HK-2 (cell line): ENCODE data around the gene PLA2G3.
"Not testable (repeated sequence)": the region's sequence is repeated elsewhere in the genome, so short reads cannot be mapped to it uniquely, and the experiment has no call there.

Experiments
- DNase-seq: peaks from one replicate; pipeline ENCODE4 v3.0.0-alpha.2; 2018; ENCODE audit not compliant: unreplicated experiment

Gene PLA2G3

DNA sequence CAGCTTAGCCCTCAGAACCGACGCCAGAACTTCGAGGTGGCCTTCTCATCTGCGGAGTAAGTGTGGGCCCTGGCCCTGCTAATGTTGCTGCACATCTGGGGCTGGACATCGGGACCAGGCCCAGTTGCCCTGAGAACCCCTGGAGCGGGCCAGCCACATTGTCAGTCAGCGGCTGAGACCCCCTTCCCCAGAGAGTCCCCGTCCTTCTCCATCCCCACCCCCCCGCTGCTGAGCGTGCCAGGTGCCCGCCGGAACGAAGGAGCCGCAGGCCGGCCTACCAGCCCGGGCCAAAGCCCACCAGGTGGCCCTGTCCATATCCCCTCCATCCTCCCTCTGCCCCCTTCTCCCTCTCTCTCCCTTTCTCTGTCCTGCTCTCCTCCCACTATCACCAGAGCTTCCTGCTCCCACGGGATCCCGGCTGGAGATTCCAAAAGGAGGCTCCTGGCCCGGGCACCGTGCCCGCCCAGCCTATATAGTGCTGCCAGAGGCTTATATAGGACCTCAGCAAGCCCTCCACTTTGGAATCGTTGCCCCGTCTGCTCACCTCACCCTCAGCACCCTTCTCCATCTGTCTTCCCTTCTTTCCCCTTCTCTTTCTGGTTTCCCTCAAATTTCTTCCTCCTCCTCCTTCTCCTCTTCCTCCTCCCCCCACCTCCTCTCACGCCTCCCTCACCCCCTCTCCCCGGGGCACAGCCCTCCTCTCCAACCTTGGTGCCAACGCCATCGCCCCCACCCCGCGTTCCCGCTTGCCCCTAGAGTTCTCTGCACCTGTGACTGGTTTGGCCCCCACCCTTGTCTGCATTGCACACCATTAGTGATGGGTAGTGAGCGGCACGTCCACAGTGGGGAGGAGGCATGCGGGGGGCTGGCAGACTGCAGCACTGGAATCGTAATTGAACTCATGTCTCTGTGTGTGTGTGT, 40.2 kb downstream of the PLA2G3 start:
- no peak for DNase-seq

DNA sequence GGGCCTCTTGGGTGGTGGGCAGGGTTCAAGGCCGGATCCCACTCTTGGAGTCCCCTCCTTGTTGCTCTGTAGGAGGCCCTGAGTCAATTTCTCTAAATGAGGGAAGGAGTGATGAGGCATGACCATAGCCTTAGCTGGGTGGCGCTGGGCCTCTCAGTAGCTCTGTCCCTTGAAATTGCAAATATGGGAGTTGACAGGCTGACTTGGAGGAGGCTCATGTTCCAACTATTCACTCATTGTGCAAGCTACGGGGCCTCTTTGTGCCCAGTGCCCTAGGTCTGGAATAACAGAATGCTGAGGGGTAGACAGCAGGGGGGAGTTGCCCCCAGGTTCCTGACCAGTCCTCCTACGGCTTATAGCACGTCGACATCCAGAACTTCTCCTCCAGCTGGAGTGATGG, 40.9 kb downstream of the PLA2G3 start:
- no peak for DNase-seq

GRCh38 chr22:31098632-31099110, 41.6 kb downstream of the PLA2G3 start:
- DNase-seq: no peak

GRCh38 chr22:31097941-31098631, 42.2 kb downstream of the PLA2G3 start:
- DNase-seq: no peak

- not testable (repeated sequence) for DNase-seq
Observed at GRCh38 chr22:31097539-31097938, 42.8 kb downstream of the PLA2G3 start.

DNA sequence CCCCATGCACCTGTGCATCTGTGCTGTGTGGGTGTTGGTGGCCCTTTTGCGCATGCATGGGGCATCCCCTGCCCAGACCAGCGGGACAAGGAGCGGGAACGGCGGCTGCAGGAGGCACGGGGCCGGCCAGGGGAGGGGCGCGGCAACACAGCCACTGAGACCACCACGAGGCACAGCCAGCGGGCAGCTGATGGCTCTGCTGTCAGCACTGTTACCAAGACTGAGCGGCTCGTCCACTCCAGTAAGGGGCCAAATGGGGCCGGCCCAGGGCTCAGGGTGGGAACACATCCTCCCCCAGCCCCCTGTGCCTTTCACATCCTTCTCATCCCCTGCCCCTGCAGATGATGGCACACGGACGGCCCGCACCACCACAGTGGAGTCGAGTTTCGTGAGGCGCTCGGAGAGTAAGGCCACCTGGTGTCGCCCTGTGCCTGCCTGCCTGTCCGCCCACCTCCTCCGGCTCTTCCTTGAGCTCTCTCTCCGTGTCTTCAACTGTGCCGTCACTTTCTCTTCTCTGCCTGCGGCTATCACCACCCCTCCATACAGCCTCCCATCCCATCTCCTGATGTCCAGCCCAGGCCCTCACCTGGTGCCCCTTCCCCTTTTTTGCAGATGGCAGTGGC, 43.5 kb downstream of the PLA2G3 start:
- no peak for DNase-seq

GRCh38 chr22:31095637-31096249, 44.6 kb downstream of the PLA2G3 start:
- no peak for DNase-seq

GRCh38 chr22:31094741-31095140, 45.6 kb downstream of the PLA2G3 start:
- no peak for DNase-seq

DNA sequence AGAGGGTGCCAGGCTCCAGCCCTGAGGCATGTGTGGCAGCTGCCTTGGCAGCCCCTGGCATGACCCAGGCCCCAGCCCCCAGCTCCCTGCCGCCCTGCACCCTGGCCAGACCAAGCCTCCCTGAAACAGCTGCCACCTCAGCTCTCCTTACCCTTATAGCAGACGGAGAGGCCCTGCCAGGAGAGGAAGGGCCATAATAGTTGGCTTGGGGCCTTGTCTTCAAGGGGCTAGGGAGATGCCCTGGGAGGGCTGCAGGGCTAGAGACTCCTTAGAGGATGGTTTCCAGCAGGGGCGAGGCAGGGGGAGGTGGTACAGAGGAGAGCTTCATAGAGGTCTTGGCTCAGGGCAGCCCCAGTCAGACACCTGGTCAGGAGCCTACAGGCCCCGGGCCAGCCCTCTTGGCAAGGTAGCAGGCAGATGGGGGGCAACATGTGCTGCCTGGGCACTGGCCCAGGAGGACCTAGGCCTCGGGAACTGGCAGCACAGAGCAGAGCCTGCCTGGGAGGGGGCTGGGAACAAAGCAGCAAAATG, 46.2 kb downstream of the PLA2G3 start:
- DNase-seq: no peak

DNA sequence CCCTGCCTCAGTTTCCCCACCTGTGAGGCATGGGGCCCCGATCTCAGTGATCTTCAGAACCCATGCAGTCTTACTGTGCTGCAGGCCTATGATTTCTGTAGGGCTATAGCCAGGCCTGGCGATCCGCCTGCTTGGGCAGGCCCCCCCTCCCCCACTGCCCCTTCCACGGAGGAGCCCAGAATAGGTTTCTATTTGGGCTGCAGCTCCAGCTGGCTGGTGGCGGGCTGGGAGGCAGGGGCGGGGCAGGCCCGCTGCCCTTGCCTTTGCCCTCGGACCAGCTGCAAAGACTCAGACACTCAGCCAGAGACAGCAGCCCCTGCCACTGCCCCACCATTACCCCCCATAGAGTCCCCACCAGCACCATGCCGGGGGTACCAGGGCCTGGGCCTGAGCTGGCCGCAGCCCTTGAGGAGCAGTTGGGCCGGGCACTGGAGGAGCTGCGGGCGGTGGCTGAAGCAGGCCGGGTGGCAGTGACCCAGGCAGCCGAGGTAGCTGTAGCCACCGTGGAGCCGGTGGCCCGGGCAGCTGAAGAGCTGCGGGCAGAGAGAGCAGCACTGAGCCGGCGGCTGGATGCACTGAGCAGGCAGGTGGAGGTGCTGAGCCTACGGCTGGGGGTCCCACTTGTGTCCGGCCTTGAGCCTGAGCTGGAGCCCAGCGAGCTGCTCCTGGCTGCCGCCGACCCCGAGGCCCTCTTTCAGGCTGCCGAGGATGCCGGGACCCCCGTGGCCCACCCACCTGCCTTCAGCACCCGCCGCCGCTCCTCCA, 47.0 kb downstream of the PLA2G3 start:
- DNase-seq: no peak

GRCh38 chr22:31092161-31092560, 48.1 kb downstream of the PLA2G3 start:
- DNase-seq: no peak

DNA sequence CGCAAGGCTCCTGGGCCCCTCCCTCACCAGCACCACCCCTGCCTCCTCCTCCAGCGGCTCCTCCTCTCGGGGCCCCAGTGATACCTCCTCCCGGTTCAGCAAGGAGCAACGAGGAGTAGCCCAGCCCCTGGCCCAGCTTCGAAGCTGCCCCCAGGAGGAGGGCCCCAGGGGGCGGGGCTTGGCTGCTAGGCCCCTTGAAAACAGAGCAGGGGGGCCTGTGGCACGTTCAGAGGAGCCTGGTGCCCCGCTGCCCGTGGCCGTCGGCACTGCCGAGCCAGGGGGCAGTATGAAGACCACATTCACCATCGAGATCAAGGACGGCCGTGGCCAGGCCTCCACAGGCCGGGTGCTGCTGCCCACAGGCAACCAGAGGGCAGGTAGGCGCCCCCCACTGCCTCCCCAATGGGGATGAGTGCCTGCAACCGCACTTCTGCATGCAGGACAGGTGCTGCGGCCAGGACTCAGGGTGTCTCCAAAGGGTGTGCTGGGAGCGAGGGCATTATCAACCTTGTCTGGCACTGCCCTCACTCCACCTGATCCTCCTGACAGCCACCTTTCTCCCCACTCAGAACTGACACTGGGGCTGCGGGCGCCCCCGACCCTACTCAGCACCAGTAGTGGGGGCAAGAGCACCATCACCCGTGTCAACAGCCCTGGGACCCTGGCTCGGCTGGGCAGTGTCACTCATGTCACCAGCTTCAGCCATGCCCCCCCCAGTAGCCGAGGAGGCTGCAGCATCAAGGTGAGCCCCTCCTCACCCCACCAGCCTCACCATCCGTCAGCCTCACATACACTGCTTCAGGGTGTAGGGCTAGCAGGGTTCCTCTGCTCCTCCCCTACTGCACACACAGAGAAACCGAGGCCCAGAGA, 49.0 kb downstream of the PLA2G3 start:
- DNase-seq: no peak

DNA sequence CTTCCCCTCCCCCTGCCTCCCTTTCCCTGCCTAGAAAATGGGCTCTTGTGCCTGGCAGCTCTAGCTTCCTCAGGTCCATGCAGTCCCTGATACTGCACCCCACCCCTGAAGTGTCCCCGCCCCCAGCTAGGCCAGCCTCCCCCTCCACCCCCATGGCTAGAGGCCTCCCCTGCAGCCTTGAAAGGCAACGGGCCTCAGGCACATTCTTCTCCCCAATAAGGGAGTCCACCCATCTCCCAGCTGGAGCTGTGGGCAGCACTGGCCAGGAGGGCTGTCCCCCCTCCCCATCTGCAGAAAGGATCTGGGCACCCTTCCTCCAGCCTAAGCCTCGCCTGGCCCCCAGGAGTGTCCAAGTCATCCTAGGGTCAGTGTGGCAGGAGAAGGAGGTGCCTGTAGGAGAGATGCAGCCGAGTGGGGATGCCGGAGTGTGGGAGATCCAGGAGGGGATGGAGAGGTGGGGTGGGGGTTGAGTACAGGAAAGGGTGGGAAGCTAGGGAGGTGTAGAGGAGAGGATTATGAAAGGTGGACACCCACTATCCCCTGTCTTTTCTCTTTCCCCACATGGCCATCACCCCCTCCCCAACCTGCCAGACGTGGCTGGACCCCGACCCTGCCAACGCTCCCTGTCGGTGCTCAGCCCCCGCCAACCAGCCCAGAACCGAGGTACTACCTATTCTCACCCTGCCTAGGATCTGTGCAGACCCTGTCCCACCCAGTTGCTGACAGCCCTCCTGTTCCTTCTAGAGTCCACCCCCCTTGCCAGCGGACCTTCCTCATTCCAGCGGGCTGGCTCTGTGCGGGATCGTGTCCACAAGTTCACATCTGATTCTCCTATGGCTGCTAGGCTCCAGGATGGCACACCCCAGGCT, 49.9 kb downstream of the PLA2G3 start:
- DNase-seq: no peak

DNA sequence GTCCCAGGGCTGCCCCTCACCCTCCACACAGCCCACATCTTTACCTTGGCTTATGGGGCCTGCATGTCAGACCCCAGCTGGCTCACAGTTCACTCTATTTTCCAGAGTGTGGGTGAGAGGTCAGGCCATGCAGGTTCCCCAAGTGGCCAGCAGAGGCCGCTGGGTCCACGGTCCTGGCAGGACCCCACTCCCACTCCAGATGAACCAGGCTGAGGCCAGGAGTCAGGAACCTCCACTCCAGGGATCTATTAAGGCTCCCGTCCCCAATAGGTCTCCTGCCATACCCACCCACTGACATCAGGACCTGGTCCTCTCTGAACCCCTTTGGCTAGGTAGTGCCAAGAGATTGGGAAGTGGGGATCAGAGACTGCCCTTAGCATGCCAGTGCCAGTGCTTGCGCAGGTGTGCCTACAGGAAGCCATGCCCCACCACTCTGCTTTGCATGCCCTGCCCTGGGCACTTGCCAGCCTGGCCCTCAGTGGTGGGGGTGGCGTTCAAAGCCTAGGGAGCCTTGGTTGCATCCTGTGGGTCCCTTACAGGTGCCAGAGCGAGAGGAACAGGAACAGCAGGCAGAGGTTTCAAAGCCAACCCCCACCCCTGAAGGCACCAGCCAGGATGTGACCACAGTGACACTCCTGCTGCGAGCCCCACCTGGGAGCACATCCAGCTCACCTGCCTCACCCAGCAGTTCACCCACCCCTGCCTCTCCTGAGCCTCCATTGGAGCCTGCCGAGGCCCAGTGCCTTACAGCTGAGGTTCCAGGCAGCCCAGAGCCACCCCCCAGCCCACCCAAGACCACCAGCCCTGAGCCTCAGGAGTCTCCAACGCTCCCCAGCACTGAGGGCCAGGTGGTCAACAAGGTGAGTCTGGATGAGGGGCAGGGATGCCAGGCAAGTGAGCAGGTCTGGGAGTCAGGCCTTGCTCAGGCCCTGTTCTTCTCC, 50.9 kb downstream of the PLA2G3 start:
- DNase-seq: no peak

- DNase-seq: no peak
Observed at GRCh38 chr22:31088233-31088986, 51.9 kb downstream of the PLA2G3 start.

- no peak for DNase-seq
Observed at GRCh38 chr22:31087744-31088215, 52.5 kb downstream of the PLA2G3 start.

GRCh38 chr22:31086703-31087330, 53.5 kb downstream of the PLA2G3 start:
- DNase-seq: no peak
